Trophoblast cell (in vitro differentiated cells and primary cell): ENCODE measurements around the gene FURIN.
A peak's percentile ranks its signal among the peaks of the same experiment; 100 is the strongest.

ENCODE experiments used
- DNase-seq, 2 donors: peaks; one replicate each; pipeline ENCODE4 v3.0.0-alpha.2; 2016
- H2AFZ ChIP-seq: 2 replicates; pipeline ENCODE4 v1.6.1; 2013; ENCODE audit warnings: low read length, moderate library complexity, mild to moderate bottlenecking; ENCODE audit not compliant: insufficient read depth, poor library complexity
- H2AK5ac ChIP-seq: 2 replicates; pipeline ENCODE4 v1.6.1; 2013; ENCODE audit warnings: mild to moderate bottlenecking, low read length
- H2BK120ac ChIP-seq: 2 replicates; pipeline ENCODE4 v1.6.1; 2013; ENCODE audit warnings: low read length, mild to moderate bottlenecking, moderate library complexity; ENCODE audit not compliant: insufficient read depth, poor library complexity
- H2BK12ac ChIP-seq: 2 replicates; pipeline ENCODE4 v1.6.1; 2013; ENCODE audit warnings: mild to moderate bottlenecking, low read length, moderate library complexity
- H2BK5ac ChIP-seq: 2 replicates; pipeline ENCODE4 v1.6.1; 2013; ENCODE audit warnings: low read length, low read depth, moderate library complexity, mild to moderate bottlenecking; ENCODE audit not compliant: poor library complexity
- H3K14ac ChIP-seq: 2 replicates; pipeline ENCODE4 v1.6.1; 2013; ENCODE audit warnings: mild to moderate bottlenecking, low read length
- H3K18ac ChIP-seq: 2 replicates; pipeline ENCODE4 v1.6.1; 2013; ENCODE audit warnings: mild to moderate bottlenecking, low read length
- H3K23ac ChIP-seq: 2 replicates; pipeline ENCODE4 v1.6.1; 2013; ENCODE audit warnings: low read length
- H3K27ac ChIP-seq: 2 replicates; pipeline ENCODE4 v1.5.1; 2013; ENCODE audit warnings: low read depth, mild to moderate bottlenecking, inconsistent platforms, low read length, moderate library complexity
- H3K27me3 ChIP-seq: 2 replicates; pipeline ENCODE4 v1.6.1; 2013; ENCODE audit warnings: inconsistent platforms, mild to moderate bottlenecking, low read length, moderate library complexity; ENCODE audit not compliant: insufficient read depth
- H3K36me3 ChIP-seq, 2 experiments: 1 replicate in 1 of 2; 2 replicates in 1 of 2; pipeline ENCODE4 v1.6.1; 2013; ENCODE audit warnings: low read length in 2 of 2, mild to moderate bottlenecking in 2 of 2, moderate library complexity in 1 of 2; ENCODE audit not compliant: insufficient read depth in 2 of 2, control insufficient read depth in 1 of 2
- H3K4ac ChIP-seq: 2 replicates; pipeline ENCODE4 v1.6.1; 2013; ENCODE audit warnings: low read depth, mild to moderate bottlenecking, low read length, moderate library complexity
- H3K4me1 ChIP-seq, 2 experiments: 1 replicate in 1 of 2; 2 replicates in 1 of 2; pipeline ENCODE4 v1.6.1; 2013; ENCODE audit warnings: low read length in 2 of 2, mild to moderate bottlenecking in 2 of 2, moderate library complexity in 1 of 2; ENCODE audit not compliant: insufficient read depth in 2 of 2, control insufficient read depth in 1 of 2
- H3K4me2 ChIP-seq: 2 replicates; pipeline ENCODE4 v1.6.1; 2013; ENCODE audit warnings: inconsistent platforms, mild to moderate bottlenecking, low read length, moderate library complexity
- H3K4me3 ChIP-seq: 2 replicates; pipeline ENCODE4 v1.5.1; 2013; ENCODE audit warnings: mild to moderate bottlenecking, low read depth, low read length, inconsistent platforms
- H3K79me1 ChIP-seq: one replicate; pipeline ENCODE4 v1.6.1; 2013; ENCODE audit warnings: low read length
- H3K79me2 ChIP-seq: 2 replicates; pipeline ENCODE4 v1.6.1; 2013; ENCODE audit warnings: low read length, mild to moderate bottlenecking; ENCODE audit not compliant: control insufficient read depth, insufficient read depth, poor library complexity
- H3K9ac ChIP-seq: 2 replicates; pipeline ENCODE4 v1.6.1; 2013; ENCODE audit warnings: mild to moderate bottlenecking, low read length
- H3K9me3 ChIP-seq: 2 replicates; pipeline ENCODE4 v1.6.1; 2013; ENCODE audit warnings: low read depth, mild to moderate bottlenecking, control low read depth, inconsistent platforms, low read length; ENCODE audit not compliant: insufficient read depth
- H4K12ac ChIP-seq: 2 replicates; pipeline ENCODE4 v1.6.1; 2013; ENCODE audit warnings: low read depth, mild to moderate bottlenecking, low read length, moderate library complexity
- H4K8ac ChIP-seq: 2 replicates; pipeline ENCODE4 v1.6.1; 2013; ENCODE audit warnings: low read depth, mild to moderate bottlenecking, low read length, moderate library complexity
- H4K91ac ChIP-seq: one replicate; pipeline ENCODE4 v1.6.1; 2013; ENCODE audit warnings: low read depth, mild to moderate bottlenecking, low read length, moderate library complexity
- WGBS: extraction: QIAGEN DNeasy Blood & Tissue Kit; methylation state at CpG from one replicate; pipeline ENCODE4 v1.1.7; 2013; ENCODE audit warnings: missing lambda C conversion rate; ENCODE audit not compliant: insufficient read length, insufficient coverage; ENCODE audit errors: extremely low coverage; 5-methylcytosine and 5-hydroxymethylcytosine counted together

The FURIN gene

GRCh38 chr15:90838544-90838943 lies 29.8 kb upstream of the FURIN start:
- no peak overlapping the region for H2BK12ac ChIP-seq
- H3K27ac ChIP-seq = no peak overlapping the region
- H3K9me3 ChIP-seq = no peaks in the 10 kb centered on the region
- no peak for DNase-seq
- H3K18ac ChIP-seq = no peak overlapping the region
- peak overlapping the region; percentile 11 for H4K8ac ChIP-seq
- no CpG with 5 or more reads among the region's 15 CpGs for WGBS
- H3K36me3 ChIP-seq = no peaks in the 10 kb centered on the region
- peaks cover 20 to 21% of the 10 kb centered on the region in 2 experiments for H3K4me1 ChIP-seq
- H3K9ac ChIP-seq = no peak overlapping the region
- H2AK5ac ChIP-seq = peak overlapping the region; percentile 10
- H2BK5ac ChIP-seq = no peak overlapping the region
- H4K91ac ChIP-seq = peak overlapping the region; percentile 49
- no peaks in the 10 kb centered on the region for H3K79me2 ChIP-seq
- H3K4me2 ChIP-seq = no peak overlapping the region
- H2AFZ ChIP-seq = no peak overlapping the region
- H3K14ac ChIP-seq = peak overlapping the region; percentile 19
- no peak overlapping the region for H3K4ac ChIP-seq
- peaks cover 20% of the 10 kb centered on the region for H3K79me1 ChIP-seq
- H2BK120ac ChIP-seq = peak overlapping the region; percentile 34
- no peaks in the 10 kb centered on the region for H3K27me3 ChIP-seq
- no peak overlapping the region for H4K12ac ChIP-seq
- H3K23ac ChIP-seq = no peak overlapping the region
- H3K4me3 ChIP-seq = no peak overlapping the region

DNA sequence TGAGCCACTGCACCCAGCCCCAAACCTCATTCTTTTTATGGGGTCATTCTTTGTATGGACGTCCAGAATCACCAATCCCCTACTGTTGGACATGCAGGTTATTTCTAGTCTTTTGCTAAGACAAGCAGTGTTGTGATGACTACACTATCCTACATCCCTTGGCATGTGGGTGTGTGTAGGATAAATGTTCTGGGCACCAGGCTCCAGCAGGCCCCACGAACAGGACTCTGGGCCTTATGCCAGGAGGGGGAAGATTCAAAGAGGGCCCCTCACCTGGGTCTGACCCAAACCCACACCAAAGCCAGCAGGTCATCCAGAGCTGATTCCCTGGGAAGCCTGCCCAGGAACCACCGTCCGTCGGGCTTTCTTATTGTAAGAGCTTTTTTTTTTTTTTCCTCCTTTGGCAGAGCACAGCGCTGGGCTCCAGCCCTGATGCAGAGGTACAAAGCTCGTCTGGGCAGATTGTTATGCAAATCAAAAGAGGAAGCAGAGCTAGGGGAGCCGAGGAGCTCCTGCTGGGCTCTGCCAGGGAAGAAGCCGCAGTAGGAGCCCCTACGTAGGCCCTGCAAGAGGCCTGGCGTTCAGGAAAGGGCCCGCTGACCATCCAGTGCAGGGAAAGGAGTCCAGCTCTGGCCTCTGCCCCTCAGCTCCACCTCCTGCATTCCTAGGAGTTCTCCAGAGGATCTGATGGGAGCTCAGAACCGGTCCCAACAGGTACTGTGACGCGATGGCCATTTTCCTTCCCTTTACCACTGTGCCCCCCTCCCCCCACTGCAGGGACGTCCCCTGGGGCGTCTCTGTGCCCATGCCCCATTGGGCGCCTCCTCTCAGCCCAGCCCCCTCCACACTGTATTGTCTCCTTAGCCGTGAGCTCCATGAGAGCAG lies 29.0 kb upstream of the FURIN start:
- WGBS = no CpG with 5 or more reads among the region's 19 CpGs
- Histone ChIP-seq H4K8ac (peak overlapping the region; percentile 81), H3K79me1 (peaks cover 20% of the 10 kb centered on the region), H2BK12ac (peak overlapping the region; percentile 81), H3K36me3 (no peaks in the 10 kb centered on the region), H3K27me3 (no peaks in the 10 kb centered on the region), H2AFZ (peak overlapping the region; percentile 42), H3K4me1 (peaks cover 20 to 21% of the 10 kb centered on the region in 2 experiments), H3K4ac (peak overlapping the region; percentile 38), H2AK5ac (peak overlapping the region; percentile 89), H3K23ac (no peak overlapping the region), H3K27ac (peak overlapping the region; percentile 60), H3K18ac (peak overlapping the region; percentile 20), H3K4me2 (no peak overlapping the region), H4K91ac (peak overlapping the region; percentile 87), H4K12ac (peak overlapping the region; percentile 28), H3K14ac (peak overlapping the region; percentile 76), H3K9ac (no peak overlapping the region), H3K4me3 (no peak overlapping the region), H3K79me2 (no peaks in the 10 kb centered on the region), H2BK5ac (peak overlapping the region; percentile 73), H3K9me3 (no peaks in the 10 kb centered on the region), H2BK120ac (peak overlapping the region; percentile 67)
- peak; percentile 77 to 82 for DNase-seq

DNA sequence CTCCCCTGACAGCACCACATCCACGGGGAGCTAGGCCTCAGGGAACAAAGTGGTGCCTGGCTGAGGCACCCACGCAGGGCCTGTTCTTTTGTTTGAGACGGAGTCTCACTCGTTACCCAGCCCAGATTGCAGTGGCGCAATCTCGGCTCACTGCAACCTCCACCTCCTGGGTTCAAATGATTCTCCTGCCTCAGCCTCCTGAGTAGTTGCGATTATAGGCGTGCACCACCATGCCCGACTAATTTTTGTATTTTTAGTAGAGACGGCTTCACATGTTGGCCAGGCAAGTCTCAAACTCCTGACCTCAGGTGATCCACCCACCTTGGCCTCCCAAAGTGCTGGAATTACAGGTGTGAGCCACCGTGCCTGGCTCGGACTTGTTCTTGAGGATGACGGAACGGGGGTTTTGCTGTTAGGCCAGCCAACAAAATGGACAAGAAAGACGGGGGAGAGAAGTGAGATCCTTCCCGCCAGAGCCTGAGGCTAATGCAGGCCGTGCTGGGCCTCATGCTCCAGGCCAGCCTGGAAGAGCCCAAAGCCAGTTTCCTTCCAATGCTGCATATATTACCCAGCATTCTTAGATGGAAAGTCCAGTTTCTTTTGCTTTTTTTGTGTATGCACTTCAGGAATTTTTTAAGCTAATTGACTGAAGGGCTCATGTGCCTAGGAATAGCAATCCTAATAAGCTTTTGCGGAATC lies 28.1 kb upstream of the FURIN start:
- Histone ChIP-seq H3K9me3 (no peaks in the 10 kb centered on the region), H4K8ac (peak overlapping the region; percentile 81), H3K79me2 (no peaks in the 10 kb centered on the region), H2BK5ac (peak overlapping the region; percentile 73), H2BK12ac (peak overlapping the region; percentile 81), H3K18ac (peak overlapping the region; percentile 20), H2AK5ac (peak overlapping the region; percentile 89), H3K79me1 (peaks cover 20% of the 10 kb centered on the region), H3K27me3 (no peaks in the 10 kb centered on the region), H3K36me3 (no peaks in the 10 kb centered on the region), H3K27ac (peak overlapping the region; percentile 60), H3K14ac (peak overlapping the region; percentile 76), H3K4me2 (no peak overlapping the region), H4K12ac (peak overlapping the region; percentile 28), H2AFZ (peak overlapping the region; percentile 42), H2BK120ac (peak overlapping the region; percentile 67), H3K9ac (no peak overlapping the region), H4K91ac (peak overlapping the region; percentile 87), H3K23ac (no peak overlapping the region), H3K4me1 (peaks cover 21 to 25% of the 10 kb centered on the region in 2 experiments), H3K4ac (peak overlapping the region; percentile 38), H3K4me3 (no peak overlapping the region)
- DNase-seq = peak; percentile 93 to 96
- WGBS = no CpG with 5 or more reads among the region's 18 CpGs

GRCh38 chr15:90840954-90841353 lies 27.4 kb upstream of the FURIN start:
- no peak overlapping the region for H4K91ac ChIP-seq
- no peak overlapping the region for H3K4me3 ChIP-seq
- no peak overlapping the region for H3K4me2 ChIP-seq
- no peak overlapping the region for H2BK120ac ChIP-seq
- no peaks in the 10 kb centered on the region for H3K9me3 ChIP-seq
- no peaks in the 10 kb centered on the region for H3K79me2 ChIP-seq
- H3K36me3 ChIP-seq = no peaks in the 10 kb centered on the region
- H3K9ac ChIP-seq = no peak overlapping the region
- no CpG with 5 or more reads among the region's 8 CpGs for WGBS
- H3K14ac ChIP-seq = no peak overlapping the region
- no peak overlapping the region for H2BK5ac ChIP-seq
- H3K27me3 ChIP-seq = no peaks in the 10 kb centered on the region
- no peak overlapping the region for H2AFZ ChIP-seq
- H3K27ac ChIP-seq = peak overlapping the region; percentile 60
- DNase-seq = peak; percentile 48 to 59
- no peak overlapping the region for H3K23ac ChIP-seq
- H2BK12ac ChIP-seq = no peak overlapping the region
- no peak overlapping the region for H3K4ac ChIP-seq
- H4K8ac ChIP-seq = no peak overlapping the region
- peaks cover 24 to 26% of the 10 kb centered on the region in 2 experiments for H3K4me1 ChIP-seq
- H3K18ac ChIP-seq = no peak overlapping the region
- H4K12ac ChIP-seq = no peak overlapping the region
- no peak overlapping the region for H2AK5ac ChIP-seq
- H3K79me1 ChIP-seq = peaks cover 20% of the 10 kb centered on the region
